OCI-LY7 (cell line): Measurements from ENCODE around the gene NUDT3. TPM values are rescaled to one million over a fixed set of nuclear protein-coding genes. Genes with fewer than 3 reads are reported as not detected.

Experiments used
- BruUV-seq: library from RNA; stranded (reverse); fragments of 400-500 nt; replicated peaks from 2 replicates; lab custom pipeline; 2021; lab: Mats Ljungman, UMichigan
- CTCF ChIA-PET: fragments of 300-600 bp; sonication (Branson Sonifier 250); formaldehyde crosslinking; loops from one replicate; lab custom pipeline; 2022; ENCODE audit warnings: antibody characterized with exemption; ENCODE audit not compliant: unreplicated experiment; lab: Charles Lee
- POLR2A ChIA-PET: fragments of 300-600 bp; sonication (Branson Sonifier 250); formaldehyde crosslinking; loops from one replicate; lab custom pipeline; 2022; ENCODE audit warnings: antibody characterized with exemption; lab: Charles Lee
- DNase-seq: peaks from one replicate; pipeline ENCODE4 v3.0.0-alpha.2; 2015; ENCODE audit warnings: low spot score
- H2AFZ ChIP-seq: fragments of 200-600 bp; sonication (generic), shearing (Covaris generic); 2 replicates; pipeline ENCODE4 v1.6.1; 2014; ENCODE audit warnings: mild to moderate bottlenecking, antibody characterized with exemption, low read length, moderate library complexity
- H3K27ac ChIP-seq: fragments of 200-600 bp; sonication (generic); 2 replicates; pipeline ENCODE4 v1.5.1; 2014; ENCODE audit warnings: mixed run types, low read depth, mild to moderate bottlenecking, moderate library complexity, low read length, inconsistent platforms; ENCODE audit not compliant: poor library complexity, severe bottlenecking
- H3K36me3 ChIP-seq: fragments of 200-600 bp; sonication (generic); 2 replicates; pipeline ENCODE4 v1.6.1; 2014; ENCODE audit warnings: mild to moderate bottlenecking, antibody characterized with exemption, low read length, moderate library complexity, mixed read lengths; ENCODE audit not compliant: insufficient read depth
- H3K4me1 ChIP-seq: fragments of 200-600 bp; sonication (generic); 2 replicates; pipeline ENCODE4 v1.5.1; 2014; ENCODE audit warnings: mild to moderate bottlenecking, low read length; ENCODE audit not compliant: insufficient read depth, poor library complexity, severe bottlenecking
- H3K4me2 ChIP-seq: fragments of 200-600 bp; sonication (generic); 2 replicates; pipeline ENCODE4 v1.6.1; 2014; ENCODE audit warnings: mild to moderate bottlenecking, low read length
- H3K4me3 ChIP-seq: fragments of 200-600 bp; sonication (generic); 2 replicates; pipeline ENCODE4 v1.5.1; 2014; ENCODE audit warnings: mild to moderate bottlenecking, low read depth, low read length; ENCODE audit not compliant: poor library complexity, severe bottlenecking
- H3K79me2 ChIP-seq: fragments of 200-600 bp; sonication (generic); 2 replicates; pipeline ENCODE4 v1.6.1; 2016; ENCODE audit warnings: low read depth, mild to moderate bottlenecking, low read length, moderate library complexity, mixed read lengths; ENCODE audit not compliant: insufficient read depth
- H3K9me2 ChIP-seq: fragments of 200-600 bp; sonication (generic); 2 replicates; pipeline ENCODE4 v1.6.1; 2016; ENCODE audit warnings: mild to moderate bottlenecking, low read length, mixed read lengths; ENCODE audit not compliant: insufficient read depth
- H3K9me3 ChIP-seq: fragments of 200-600 bp; sonication (generic); 2 replicates; pipeline ENCODE4 v1.6.1; 2014; ENCODE audit warnings: mild to moderate bottlenecking, mixed run types, low read length, mixed read lengths
- H4K20me1 ChIP-seq: fragments of 200-600 bp; sonication (generic); 2 replicates; pipeline ENCODE4 v1.6.1; 2014; ENCODE audit warnings: mild to moderate bottlenecking, antibody characterized with exemption, low read length, moderate library complexity, mixed read lengths; ENCODE audit not compliant: insufficient read depth
- CTCF ChIP-seq: fragments of 200-600 bp; sonication (generic); conservative IDR thresholded peaks from 2 replicates; pipeline ENCODE4 v1.5.1; 2014; ENCODE audit warnings: mild to moderate bottlenecking, antibody characterized with exemption, low read length, moderate library complexity, mixed read lengths
- EZH2phosphoT487 ChIP-seq: fragments of 200-600 bp; sonication (generic); IDR thresholded peaks from 2 replicates; pipeline ENCODE4 v1.6.1; 2018; ENCODE audit warnings: low read depth, borderline replicate concordance, mild to moderate bottlenecking, mixed run types, antibody characterized with exemption, low read length, moderate library complexity, mixed read lengths
- intact Hi-C: fragments of 100-400 bp; cut with micrococcal nuclease; formaldehyde crosslinking; loops from one replicate; pipeline ENCODE4 v1.10.0; 2022; ENCODE audit not compliant: unreplicated experiment
- total RNA-seq, 2 experiments: library from RNA; depleted of rRNA in 1 of 2; stranded (reverse); fragments of >200 nt in 1 of 2; shearing (Covaris generic) in 1 of 2; gene quantifications; 2 replicates each; pipeline ENCODE4 v1.2.3, GENCODE V29; 2014 to 2022

NUDT3 gene
- total RNA-seq, 2 experiments from 2014 or later = 30.7 to 43.0 TPM

GRCh38 chr6:34233867-34234266, 158.6 kb downstream of the NUDT3 start:
- H2AFZ ChIP-seq = no peak overlapping the region
- DNase-seq = no peak
- CTCF ChIA-PET = no interaction called here
- H3K36me3 ChIP-seq = peaks cover 14% of the 10 kb centered on the region
- BruUV-seq = no TSS peak
- H3K9me3 ChIP-seq = no peaks in the 10 kb centered on the region
- no peaks in the 10 kb centered on the region for H3K9me2 ChIP-seq
- peaks cover 22% of the 10 kb centered on the region for H3K4me1 ChIP-seq
- no peak overlapping the region for H3K27ac ChIP-seq
- intact Hi-C loops = loop anchor here (10.0 kb wide), 1 partner anchor 441 kb away; no protein-coding TSS in a partner anchor
- H4K20me1 ChIP-seq = peaks cover 6% of the 10 kb centered on the region
- no peak overlapping the region for H3K4me3 ChIP-seq
- TF ChIP-seq CTCF (no peak), EZH2phosphoT487 (no peak)
- H3K79me2 ChIP-seq = peaks cover 23% of the 10 kb centered on the region
- no peak overlapping the region for H3K4me2 ChIP-seq
- POLR2A ChIA-PET = interaction anchor here (0.8 kb wide), 2 partner anchors 10 to 200 kb away, joined by 3 to 4 read pairs; no protein-coding TSS in a partner anchor

DNA sequence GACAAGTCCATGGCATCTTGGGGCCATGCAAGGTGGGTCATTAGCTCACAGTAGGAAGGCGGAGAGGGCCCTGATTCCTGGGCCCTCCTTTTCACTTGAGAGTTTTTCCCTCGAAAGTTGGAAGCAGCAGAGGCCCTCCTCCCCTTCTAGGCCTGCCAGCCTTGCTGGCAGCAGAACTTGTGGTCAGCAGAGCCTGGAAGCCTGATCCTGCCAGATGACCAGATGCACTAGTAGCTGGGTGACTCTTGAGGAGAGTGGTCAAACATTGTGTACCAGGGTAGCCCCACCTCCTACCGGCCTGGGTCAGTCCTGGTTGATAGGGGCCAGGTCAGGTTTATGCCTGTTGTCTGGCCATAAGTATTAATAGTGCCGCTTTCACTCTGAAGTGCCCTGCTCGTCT, 159.6 kb downstream of the NUDT3 start:
- Histone ChIP-seq H3K9me3 (no peaks in the 10 kb centered on the region), H3K27ac (no peak overlapping the region), H3K4me2 (no peak overlapping the region), H3K9me2 (no peaks in the 10 kb centered on the region), H3K4me3 (no peak overlapping the region), H2AFZ (no peak overlapping the region), H3K36me3 (peaks cover 5% of the 10 kb centered on the region), H3K79me2 (peaks cover 13% of the 10 kb centered on the region), H4K20me1 (no peaks in the 10 kb centered on the region), H3K4me1 (peaks cover 24% of the 10 kb centered on the region)
- intact Hi-C loops = loop anchor here (10.0 kb wide), 1 partner anchor 442 kb away; no protein-coding TSS in a partner anchor
- no peak for DNase-seq
- no peak for TF ChIP-seq CTCF
- BruUV-seq = no TSS peak
- CTCF ChIA-PET = no interaction called here
- POLR2A ChIA-PET = no interaction called here

DNA sequence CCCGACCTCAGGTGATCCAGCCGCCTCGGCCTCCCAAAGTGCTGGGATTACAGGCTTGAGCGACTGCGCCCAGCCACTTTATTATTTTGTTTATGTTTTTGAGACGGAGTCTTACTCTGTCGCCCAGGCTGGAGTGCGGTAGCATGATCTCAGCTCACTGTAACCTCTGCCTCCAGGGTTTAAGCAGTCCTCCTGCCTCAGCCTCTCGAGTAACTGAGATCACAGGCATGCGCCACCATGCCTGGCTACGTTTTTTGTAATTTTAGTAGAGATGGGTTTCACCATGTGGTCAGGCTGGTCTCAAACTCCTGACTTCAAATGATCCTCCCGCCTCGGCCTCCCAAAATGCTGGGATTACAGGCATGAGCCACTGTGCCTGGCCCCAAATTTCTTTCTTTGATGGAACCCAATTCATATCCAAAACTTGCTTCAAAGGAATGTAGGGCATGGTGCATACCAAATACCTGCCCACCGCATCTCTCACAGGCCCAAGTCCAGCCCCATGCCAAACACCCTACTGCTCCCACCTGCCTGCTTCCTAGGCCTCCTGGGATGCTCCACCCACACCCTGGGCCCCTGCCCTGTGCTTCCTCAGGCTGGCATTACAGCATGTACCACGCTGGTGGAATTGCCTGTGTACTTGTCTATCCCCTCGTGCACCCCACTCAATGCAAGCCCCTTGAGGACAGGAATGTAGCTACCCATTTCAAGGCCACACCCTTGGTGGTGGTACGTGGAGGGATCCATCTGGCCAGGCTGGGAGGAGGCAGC, 160.7 kb downstream of the NUDT3 start:
- CTCF ChIA-PET = no interaction called here
- TF ChIP-seq CTCF (no peak), EZH2phosphoT487 (no peak)
- H3K36me3 ChIP-seq = no peaks in the 10 kb centered on the region
- DNase-seq = no peak
- intact Hi-C loops = loop anchor here (10.0 kb wide), 1 partner anchor 443 kb away; no protein-coding TSS in a partner anchor
- H3K9me2 ChIP-seq = no peaks in the 10 kb centered on the region
- peaks cover 6% of the 10 kb centered on the region; the same call in 1 of the 2 replicates for H3K79me2 ChIP-seq
- no peak overlapping the region for H3K27ac ChIP-seq
- H3K9me3 ChIP-seq = no peaks in the 10 kb centered on the region
- H3K4me2 ChIP-seq = no peak overlapping the region
- H3K4me3 ChIP-seq = no peak overlapping the region
- BruUV-seq = no TSS peak
- H4K20me1 ChIP-seq = no peaks in the 10 kb centered on the region
- no peak overlapping the region for H2AFZ ChIP-seq
- peaks cover 36% of the 10 kb centered on the region for H3K4me1 ChIP-seq
- POLR2A ChIA-PET = no interaction called here
